ENCODE measurements around the gene TTLL4. TPM values are rescaled to one million over a fixed set of nuclear protein-coding genes. Genes with fewer than 3 reads are reported as not detected.

The TTLL4 gene
- total and polyA plus RNA-seq, 2 experiments from 2014 or later: 53.5 to 77.8 TPM

- H3F3A ChIP-seq (replicated peaks; ENCODE audit: low read depth): 0 out of 2 replicates have a peak, but pooled peaks cover 3% of the 10 kb centered on the region
- no peak overlapping the region for H3K27ac Mint-ChIP-seq
- H3K27me3 Mint-ChIP-seq (ENCODE audit: insufficient read depth, low read depth, poor library complexity): peaks cover 25% of the 10 kb centered on the region
Observed at GRCh38 chr2:218786133-218786532, 75.5 kb downstream of the TTLL4 start.

More at GRCh38 chr2:218786133-218786532, 75.5 kb downstream of the TTLL4 start:
- Histone ChIP-seq H2AFZ (no peak overlapping the region), H3K36me3 (ENCODE audit: insufficient read depth) (no peaks in the 10 kb centered on the region), H3K27me3 (ENCODE audit: insufficient read depth) (peaks cover 40% of the 10 kb centered on the region), H4K20me1 (replicated peaks; ENCODE audit: insufficient read depth) (peaks cover 5% of the 10 kb centered on the region), H3K4me3 (no peak overlapping the region), H3K27ac (ENCODE audit: low read depth) (no peak overlapping the region), H3K9me2 (ENCODE audit: insufficient read depth) (no peaks in the 10 kb centered on the region), H3K4me2 (no peak overlapping the region), H3K4me1 (ENCODE audit: insufficient read depth) (no peaks in the 10 kb centered on the region), H3K79me2 (replicated peaks; ENCODE audit: insufficient read depth) (no peaks in the 10 kb centered on the region)
- no peaks in the 10 kb centered on the region for H3K36me3 Mint-ChIP-seq (ENCODE audit: low read depth)
- H3K4me3 Mint-ChIP-seq: no peak overlapping the region
- no peak for DNase-seq (ENCODE audit: low spot score)
- TF ChIP-seq CREB1 (CRISPR knock-in tag; IDR thresholded peaks at IDR 0.05; ENCODE audit: low read depth) (no peak), CTCF (conservative IDR thresholded peaks at IDR 0.05; ENCODE audit: low read depth in 2 of 2) (no peak), NANOG (IDR thresholded peaks at IDR 0.05; ENCODE audit: borderline replicate concordance) (no peak), ZNF114 (CRISPR knock-in tag; IDR thresholded peaks at IDR 0.05) (no peak), EZH2 (IDR thresholded peaks at IDR 0.05; ENCODE audit: low read depth, unreplicated experiment) (no peak), EZH2phosphoT487 (IDR thresholded peaks at IDR 0.05; ENCODE audit: unreplicated experiment) (no peak), JUNB (IDR thresholded peaks at IDR 0.05; ENCODE audit: unreplicated experiment) (no peak), POLR2AphosphoS5 (IDR thresholded peaks at IDR 0.05; ENCODE audit: low read depth) (no peak), ETS1 (IDR thresholded peaks at IDR 0.05) (no peak), STAT1 (IDR thresholded peaks at IDR 0.05; ENCODE audit: unreplicated experiment) (no peak), REST (IDR thresholded peaks at IDR 0.05; ENCODE audit: unreplicated experiment) (no peak), ZNF462 (CRISPR knock-in tag; IDR thresholded peaks at IDR 0.05) (no peak), ZNF331 (CRISPR knock-in tag; IDR thresholded peaks at IDR 0.05; ENCODE audit: low read depth) (no peak)
- peaks cover 10% of the 10 kb centered on the region for H3K4me1 Mint-ChIP-seq
- no peak for ATAC-seq
- no peaks in the 10 kb centered on the region; the same call in 2 of the 3 replicates for H3K9me3 Mint-ChIP-seq

Measured in GM23338 (cell line).